SW 1271 (cell line): ENCODE measurements around the gene KRTAP10-2.

Experiments used
- DNase-seq, 2 experiments: peaks; one replicate each; lab custom pipeline; 2025; lab: John Stamatoyannopoulos, UW

The KRTAP10-2 gene

GRCh38 chr21:44526096-44526997 is 25.0 kb downstream of the KRTAP10-2 start:
- no peak for DNase-seq

- no peak for DNase-seq
Observed at GRCh38 chr21:44525391-44526095, 25.8 kb downstream of the KRTAP10-2 start.

- DNase-seq, result no peak
Observed at GRCh38 chr21:44524414-44525371, 26.6 kb downstream of the KRTAP10-2 start.

GRCh38 chr21:44523567-44524413 is 27.5 kb downstream of the KRTAP10-2 start:
- DNase-seq, result no peak

- DNase-seq, result no peak
Observed at GRCh38 chr21:44522753-44523204, 28.5 kb downstream of the KRTAP10-2 start.

GRCh38 chr21:44521928-44522752 is 29.2 kb downstream of the KRTAP10-2 start:
- DNase-seq, result no peak

- no peak for DNase-seq
Observed at GRCh38 chr21:44521301-44521927, 29.9 kb downstream of the KRTAP10-2 start.

GRCh38 chr21:44520326-44521300 is 30.7 kb downstream of the KRTAP10-2 start:
- no peak for DNase-seq

GRCh38 chr21:44519346-44520325 is 31.7 kb downstream of the KRTAP10-2 start:
- DNase-seq, result no peak

GRCh38 chr21:44518686-44519085 is 32.6 kb downstream of the KRTAP10-2 start:
- no peak for DNase-seq

- peak in 1 of 2 experiments; percentile 8 for DNase-seq
Observed at GRCh38 chr21:44517175-44517899, 34.0 kb downstream of the KRTAP10-2 start.

- no peak for DNase-seq
Observed at GRCh38 chr21:44516828-44517174, 34.5 kb downstream of the KRTAP10-2 start.

GRCh38 chr21:44516342-44516741 is 35.0 kb downstream of the KRTAP10-2 start:
- DNase-seq, result no peak

- no peak for DNase-seq
Observed at GRCh38 chr21:44515359-44516165, 35.7 kb downstream of the KRTAP10-2 start.

GRCh38 chr21:44514746-44515358 is 36.5 kb downstream of the KRTAP10-2 start:
- no peak for DNase-seq
